Lower leg skin (tissue), 3 donors: ENCODE data around the gene ANAPC1.
"Not testable (repeated sequence)": the region's sequence is repeated elsewhere in the genome, so short reads cannot be mapped to it uniquely, and the experiment has no call there.

Experiments
- POLR2A ChIP-seq, 2 donors: fragments of 450-650 bp; IDR thresholded peaks; one replicate each; pipeline ENCODE4 v1.6.1; 2016 to 2017; ENCODE audit warnings: antibody characterized with exemption in 2 of 2, mild to moderate bottlenecking in 1 of 2, moderate library complexity in 1 of 2
- TF ChIP-seq, protein P1 (sequence below), 3 donors: fragments of 450-650 bp; IDR thresholded peaks; one replicate each; pipeline ENCODE4 v1.5.1; 2016; ENCODE audit warnings: antibody characterized with exemption in 3 of 3, mild to moderate bottlenecking in 3 of 3, moderate library complexity in 2 of 3

GRCh38 chr2:111834221-111834620 is 49.8 kb downstream of the ANAPC1 start:
- TF ChIP-seq, protein P1, sequence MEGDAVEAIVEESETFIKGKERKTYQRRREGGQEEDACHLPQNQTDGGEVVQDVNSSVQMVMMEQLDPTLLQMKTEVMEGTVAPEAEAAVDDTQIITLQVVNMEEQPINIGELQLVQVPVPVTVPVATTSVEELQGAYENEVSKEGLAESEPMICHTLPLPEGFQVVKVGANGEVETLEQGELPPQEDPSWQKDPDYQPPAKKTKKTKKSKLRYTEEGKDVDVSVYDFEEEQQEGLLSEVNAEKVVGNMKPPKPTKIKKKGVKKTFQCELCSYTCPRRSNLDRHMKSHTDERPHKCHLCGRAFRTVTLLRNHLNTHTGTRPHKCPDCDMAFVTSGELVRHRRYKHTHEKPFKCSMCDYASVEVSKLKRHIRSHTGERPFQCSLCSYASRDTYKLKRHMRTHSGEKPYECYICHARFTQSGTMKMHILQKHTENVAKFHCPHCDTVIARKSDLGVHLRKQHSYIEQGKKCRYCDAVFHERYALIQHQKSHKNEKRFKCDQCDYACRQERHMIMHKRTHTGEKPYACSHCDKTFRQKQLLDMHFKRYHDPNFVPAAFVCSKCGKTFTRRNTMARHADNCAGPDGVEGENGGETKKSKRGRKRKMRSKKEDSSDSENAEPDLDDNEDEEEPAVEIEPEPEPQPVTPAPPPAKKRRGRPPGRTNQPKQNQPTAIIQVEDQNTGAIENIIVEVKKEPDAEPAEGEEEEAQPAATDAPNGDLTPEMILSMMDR (IDR thresholded peaks at IDR 0.05): not testable (repeated sequence)
- TF ChIP-seq POLR2A (IDR thresholded peaks at IDR 0.05): not testable (repeated sequence)
